HG03066 (cell line): ENCODE results near the gene REC114.
"Not testable (repeated sequence)": the region's sequence is repeated elsewhere in the genome, so short reads cannot be mapped to it uniquely, and the experiment has no call there.

Source experiments
- ATAC-seq: cut with Tn5 transposase; IDR thresholded peaks from one replicate; pipeline ENCODE4 v1.9.1; 2021; ENCODE audit warnings: low read depth; ENCODE audit not compliant: unreplicated experiment

The REC114 gene, protein sequence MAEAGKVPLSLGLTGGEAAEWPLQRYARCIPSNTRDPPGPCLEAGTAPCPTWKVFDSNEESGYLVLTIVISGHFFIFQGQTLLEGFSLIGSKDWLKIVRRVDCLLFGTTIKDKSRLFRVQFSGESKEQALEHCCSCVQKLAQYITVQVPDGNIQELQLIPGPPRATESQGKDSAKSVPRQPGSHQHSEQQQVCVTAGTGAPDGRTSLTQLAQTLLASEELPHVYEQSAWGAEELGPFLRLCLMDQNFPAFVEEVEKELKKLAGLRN

DNA sequence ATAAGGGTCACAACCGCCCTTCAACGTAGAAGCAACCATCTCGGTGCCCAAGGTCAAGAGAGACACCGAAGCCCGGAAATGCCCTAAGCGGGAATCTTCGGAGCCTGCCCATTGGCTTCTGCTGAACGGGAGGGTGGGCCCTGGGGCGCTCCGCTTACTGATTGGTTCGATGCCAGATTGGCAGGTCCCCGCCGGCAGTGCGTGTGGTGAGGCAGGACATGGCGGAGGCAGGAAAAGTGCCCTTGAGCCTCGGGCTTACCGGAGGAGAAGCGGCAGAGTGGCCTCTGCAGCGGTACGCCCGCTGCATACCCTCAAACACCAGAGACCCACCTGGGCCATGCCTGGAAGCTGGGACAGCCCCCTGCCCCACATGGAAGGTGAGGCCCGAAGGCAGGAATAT, at the start of gene REC114:
Gene REC114, plus strand, starts transcription at position 197 of the 400 bp plus-strand sequence. Its CDS starts 22 bp downstream, at position 219.
- ATAC-seq = no peak

DNA sequence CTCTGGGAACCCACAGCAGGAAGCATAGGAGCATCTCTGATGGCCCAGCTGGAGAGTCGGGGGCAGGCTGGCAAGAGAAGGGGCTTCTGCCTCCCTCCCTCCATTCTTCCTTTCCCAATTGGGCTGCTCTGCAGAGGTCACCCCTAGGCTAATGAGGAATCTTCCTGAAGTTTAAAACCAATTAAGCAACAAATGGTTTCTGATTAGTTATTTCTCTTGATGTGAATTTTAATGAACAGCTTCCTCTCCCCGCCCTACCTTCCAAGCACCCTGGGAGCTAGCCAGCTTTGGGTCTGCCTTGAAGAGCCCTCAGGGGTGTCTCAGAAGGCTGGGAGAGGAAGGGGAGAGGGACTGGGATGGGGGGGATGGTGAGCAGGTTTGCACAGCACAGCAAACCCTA, 49.6 kb upstream of the REC114 start:
- ATAC-seq = no peak

DNA sequence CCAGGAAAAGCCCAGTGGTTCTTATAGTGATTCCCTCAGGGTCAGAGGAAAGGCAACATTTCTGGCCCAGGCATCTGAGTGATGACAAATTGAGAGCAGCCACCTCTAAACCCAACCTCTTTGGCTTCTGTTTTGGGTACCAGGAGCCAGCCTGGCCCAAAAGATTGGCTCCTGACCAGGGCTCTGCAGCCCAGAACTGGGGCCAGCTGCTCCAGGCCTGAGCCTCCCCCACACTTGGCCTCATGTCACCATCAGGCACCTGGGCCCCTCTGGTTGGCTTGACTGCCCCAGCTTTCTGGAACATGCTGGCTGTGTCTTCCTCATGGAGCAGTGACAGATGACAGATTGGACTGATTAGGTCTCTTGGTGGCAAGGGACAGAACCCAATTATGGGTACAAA, 48.2 kb upstream of the REC114 start:
- no peak for ATAC-seq

DNA sequence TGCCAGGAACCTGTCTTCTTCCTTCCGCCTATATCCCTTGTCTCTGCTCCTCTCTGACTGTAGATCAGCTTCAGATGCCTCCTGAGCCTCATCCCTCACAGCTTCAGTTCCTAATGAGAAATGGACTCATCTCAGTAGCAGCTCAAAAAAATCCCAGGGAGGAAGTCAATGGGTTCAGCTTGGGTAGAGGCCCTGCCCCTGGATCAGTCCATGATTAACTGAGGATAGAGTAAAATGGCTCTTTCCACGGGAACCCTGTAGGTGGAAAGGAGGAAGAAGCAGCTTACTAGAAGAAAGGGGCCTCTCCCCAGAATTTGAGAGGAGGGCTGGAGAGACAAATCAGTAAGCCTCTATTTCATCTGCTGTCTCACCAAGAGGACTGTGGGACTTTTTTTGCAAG, 47.3 kb upstream of the REC114 start:
- no peak for ATAC-seq

DNA sequence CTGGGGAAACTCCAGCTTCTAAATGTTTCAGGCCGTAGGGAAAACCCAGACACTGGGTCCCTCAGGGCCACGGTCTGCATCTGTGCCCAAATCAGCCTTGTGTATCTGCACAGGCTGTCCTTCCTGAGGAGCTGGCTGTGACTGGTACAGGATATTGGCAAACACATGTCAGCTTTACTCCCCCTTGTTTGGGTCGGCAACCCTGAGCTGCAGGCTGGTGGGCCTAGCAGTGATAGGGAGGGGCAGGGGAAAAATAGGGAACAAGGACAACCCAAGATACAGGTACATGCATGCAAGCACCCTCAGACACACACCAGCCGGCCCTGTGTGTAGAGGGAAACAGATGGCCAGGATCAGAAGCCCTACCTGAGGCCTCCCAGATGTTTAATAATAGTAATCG, 45.5 kb upstream of the REC114 start:
- no peak for ATAC-seq

DNA sequence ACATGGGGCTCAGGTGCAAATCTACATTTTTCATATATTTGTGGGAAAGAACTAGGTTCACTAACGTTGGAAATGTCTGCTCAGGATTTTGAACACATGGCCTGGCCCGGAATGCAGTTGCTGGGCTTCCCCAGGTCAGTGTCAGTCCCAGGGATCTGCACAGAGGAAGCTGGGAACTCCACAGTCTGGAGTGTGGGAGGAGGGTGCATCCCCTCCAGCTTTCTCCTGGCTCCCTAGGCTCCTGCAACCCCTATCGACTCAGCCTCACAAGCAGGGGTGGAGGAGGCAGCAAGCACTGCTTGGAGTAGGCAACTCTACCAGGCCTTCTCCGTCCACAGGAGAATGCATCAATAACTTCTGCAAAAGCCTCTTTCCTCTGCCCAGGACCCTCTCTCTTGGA, 44.1 kb upstream of the REC114 start:
- no peak for ATAC-seq

DNA sequence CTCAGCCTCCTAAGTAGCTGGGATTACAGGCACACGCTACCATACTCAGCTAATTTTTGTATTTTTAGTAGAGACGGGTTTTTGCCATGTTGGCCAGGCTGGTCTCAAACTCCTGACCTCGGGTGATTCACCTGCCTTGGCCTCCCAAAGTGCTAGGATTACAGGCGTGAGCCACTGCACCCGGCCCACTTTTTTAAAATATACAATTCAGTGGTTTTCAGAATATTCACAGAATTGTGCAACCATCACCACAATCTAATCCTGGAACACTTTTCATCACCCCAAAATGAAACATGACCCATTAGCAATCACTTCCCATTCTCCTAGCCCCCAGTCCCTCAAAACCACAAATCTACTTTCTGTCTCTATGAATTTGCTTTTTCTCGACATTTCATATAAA, 42.7 kb upstream of the REC114 start:
- not testable (repeated sequence) for ATAC-seq

DNA sequence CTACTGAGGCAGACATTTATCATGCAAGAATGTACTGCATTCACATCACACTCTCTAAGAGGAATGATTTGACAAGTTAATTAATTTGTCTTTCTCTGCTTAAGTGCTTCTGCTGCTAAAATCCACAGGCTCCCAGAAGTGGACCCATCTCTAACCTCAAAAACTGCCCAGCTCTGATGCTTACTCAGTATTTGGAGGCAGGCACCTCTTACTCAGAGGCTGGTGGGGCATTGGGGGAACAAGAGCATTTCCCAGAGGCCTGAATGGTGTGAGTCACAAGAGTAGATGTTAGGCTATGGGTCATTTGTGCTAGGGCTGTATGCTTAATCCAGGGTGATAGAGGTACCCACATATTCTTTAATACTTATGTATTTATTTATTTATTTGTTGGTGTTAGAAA, 39.8 kb upstream of the REC114 start:
- ATAC-seq = no peak

DNA sequence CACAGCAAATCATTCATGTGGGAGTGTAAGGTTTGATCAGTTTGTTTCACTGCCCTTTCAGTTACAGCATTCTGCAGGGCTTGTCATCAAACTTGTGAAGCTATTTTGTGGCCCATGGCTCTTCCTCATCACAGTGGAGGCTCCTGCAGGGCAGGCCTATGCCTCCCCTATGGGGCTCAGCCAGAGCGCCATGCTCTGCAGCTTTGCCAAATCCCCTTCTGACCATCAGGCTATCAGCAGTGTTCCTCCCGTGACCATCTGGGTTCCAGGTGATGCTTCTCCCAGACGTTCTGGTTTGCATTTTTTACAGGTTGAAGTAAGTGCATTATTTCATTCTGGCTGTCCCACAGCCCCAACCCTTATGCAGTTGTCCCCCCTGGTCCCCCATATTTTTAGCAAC, 28.1 kb upstream of the REC114 start:
- ATAC-seq = no peak

DNA sequence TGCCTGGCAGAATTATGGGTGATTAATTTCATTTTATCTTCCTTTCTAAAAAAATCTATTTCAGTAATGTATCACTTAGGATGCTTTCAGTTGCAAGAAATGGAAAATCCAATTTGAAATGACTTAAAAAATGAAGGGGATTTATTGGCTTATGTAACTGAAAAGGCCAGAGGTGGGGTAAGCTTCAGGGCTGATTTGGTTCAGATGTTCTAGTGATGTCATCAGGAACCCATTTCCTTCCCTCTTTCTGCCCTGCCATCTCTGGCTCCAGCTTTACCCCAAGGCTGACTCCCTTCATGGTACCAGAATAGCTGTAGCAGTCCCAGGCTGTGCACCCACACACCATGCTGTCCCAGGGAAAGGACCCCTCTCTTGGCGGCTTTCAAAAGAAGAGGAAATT, 18.5 kb upstream of the REC114 start:
- ATAC-seq = no peak

DNA sequence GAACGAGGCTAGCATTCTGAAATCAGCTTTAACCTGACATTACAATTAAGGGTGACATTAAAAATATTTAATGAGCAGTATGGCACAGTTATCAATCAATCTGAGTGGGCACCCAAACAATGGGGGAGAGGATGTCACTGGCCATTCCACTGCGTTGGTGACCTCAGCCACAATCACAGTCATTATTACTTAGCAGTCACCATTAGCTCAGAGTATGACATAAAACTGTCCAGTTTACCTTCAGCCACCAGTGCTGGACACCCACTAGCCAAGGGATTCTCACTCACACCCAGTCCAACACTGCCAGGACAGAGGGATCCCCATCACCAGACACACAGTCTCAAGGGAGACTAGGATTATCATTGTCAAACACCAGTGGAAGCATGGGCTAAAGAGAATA, 17.5 kb upstream of the REC114 start:
- ATAC-seq = no peak

DNA sequence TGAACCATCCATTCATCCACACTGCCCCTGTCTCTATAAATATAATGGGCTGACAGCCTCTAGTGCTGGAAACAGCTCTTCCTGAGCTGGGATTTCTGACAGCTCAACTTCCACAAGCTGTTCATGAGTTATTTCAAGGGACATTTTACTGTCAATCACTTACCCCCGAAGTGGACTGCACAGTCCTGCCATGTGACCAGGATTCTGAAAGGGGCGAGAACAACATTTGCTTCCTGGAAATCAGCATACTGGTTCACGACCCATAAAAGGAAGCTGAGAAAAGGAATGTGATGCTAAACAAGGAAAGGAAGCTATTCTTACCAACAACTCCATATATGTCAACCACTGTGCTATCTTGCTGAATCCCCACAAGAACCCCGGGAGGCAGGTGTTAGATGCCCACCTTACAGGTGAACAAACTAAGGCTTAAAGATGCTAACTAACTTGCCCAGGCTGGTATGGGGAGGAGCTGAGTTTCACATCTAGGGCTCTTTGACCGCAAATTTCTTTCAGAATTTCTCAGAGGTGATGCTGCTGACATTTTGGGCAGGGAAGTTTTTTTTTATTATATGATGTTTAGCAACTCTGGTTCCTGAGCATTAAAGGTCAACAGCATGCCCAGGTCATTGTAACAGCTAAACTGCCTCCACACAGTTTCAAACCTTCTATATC, 16.5 kb upstream of the REC114 start:
- ATAC-seq = no peak

DNA sequence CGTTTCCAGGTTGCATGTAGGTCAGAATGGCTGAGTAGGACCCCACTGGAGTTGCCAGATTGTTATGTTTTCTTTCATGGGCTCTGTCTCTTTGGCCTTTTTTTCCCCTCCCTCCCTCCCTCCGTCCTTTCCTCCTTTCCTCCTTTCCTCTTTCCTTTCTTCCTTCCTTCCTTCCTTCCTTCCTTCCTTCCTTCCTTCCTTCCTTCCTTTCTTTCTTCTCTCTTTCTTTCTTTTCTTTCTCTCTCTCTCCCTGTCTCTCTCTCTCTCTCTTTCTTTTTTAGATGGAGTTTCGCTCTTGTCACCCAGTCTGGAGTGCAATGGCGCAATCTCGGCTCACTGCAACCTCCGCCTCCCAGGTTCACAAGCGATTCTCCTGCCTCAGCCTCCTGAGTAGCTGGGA, 11.6 kb upstream of the REC114 start:
- not testable (repeated sequence) for ATAC-seq

DNA sequence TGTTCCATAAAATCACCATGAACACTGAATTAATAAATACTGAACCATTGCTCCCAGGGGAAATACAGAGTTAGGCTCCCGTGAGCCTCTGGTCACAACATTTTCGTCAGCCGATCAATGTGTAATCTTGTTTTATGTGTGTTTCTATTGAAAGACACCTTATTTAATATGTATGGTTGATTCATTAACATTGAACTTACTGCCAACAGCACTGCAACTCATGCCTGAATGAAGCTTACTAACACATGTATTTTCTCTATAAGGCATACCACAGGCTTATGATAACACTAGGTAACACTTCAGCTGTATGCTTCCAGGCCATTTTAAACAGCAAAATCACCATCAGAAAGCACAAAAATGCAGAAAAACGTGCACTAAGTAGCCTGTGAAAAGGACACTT, 9.1 kb upstream of the REC114 start:
- ATAC-seq = no peak

DNA sequence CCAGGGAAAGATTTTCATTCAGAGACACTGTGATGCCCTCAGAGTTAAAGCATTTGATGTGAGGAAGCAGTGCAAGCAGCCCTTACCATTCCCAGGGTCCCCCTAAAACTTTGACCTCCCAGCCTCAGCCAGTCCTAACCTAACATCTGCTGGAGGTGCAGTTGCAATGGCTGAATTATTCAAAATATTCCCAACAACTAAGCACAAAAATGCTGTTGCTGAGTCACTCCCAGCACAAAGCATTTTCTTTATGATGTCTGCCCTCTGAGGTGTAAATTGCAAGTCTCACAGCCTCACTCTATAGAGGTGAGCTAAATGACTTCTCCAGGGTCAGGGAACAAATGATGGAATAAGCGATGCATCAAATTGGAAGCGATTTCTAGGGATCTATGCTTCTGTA, 6.4 kb upstream of the REC114 start:
- no peak for ATAC-seq

DNA sequence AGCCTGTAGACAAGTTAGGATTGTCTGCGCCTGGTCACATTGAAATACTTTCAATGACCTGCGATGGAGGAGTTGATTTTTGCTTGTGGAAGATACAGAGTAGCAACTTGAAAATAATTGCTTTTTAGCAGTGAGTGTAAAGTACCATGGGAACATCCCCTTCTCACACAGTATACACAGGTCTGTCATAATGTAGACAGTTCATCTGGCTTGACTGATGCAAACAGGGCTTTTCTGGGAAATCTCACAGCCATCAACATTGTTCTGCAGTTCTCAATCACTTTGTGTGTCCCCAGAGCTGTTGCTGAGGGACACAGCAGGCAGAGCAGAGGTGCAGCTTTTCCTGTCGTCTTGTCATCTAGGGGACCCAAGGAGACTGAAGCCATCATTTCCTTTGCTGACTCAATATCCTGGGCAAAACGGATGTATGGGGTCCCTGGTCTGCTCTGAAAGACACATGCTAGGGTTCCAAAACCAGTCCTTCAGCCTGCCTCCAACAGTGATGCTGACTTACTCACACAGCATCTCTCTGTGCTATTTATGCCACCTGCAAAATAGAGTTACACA, 5.3 kb upstream of the REC114 start:
- ATAC-seq = no peak

DNA sequence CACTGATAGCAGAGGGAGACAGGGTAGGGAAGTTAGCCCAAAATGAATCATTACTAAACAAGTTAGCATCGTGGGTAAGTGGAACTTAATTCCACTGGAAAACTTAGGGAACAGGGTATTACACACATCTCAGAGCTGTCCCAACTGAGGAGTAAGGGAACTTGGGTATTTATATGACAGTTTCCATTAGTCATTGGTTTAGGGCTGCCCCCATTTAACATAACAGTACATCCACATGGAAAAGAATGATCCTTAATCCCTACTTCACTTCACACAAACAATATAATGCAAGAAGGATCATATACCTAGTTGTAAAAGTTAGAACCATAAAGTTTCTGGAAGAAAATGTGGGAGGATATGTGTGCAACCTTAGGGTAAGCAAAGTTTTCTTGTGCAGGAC, 4.3 kb upstream of the REC114 start:
- ATAC-seq = no peak

DNA sequence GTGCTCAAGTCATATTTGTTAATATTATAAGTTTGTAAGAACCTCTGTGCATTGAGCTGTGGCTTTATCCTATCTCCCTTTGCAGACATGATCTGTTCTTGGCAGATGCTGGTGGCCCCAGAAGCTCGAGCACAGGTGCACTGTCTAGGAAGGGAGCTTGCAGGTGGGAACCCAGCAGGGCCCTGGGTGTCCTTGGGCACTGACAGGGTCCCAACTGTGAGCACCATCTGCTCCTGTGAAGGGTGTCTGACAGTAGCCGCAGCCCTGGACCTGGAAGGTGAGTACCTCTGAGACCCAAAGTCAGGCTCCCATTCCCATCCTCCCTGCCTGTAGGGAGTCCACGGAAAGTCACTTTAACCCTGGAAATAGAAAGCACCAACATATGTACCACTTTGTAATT, 2.4 kb upstream of the REC114 start:
- no peak for ATAC-seq

DNA sequence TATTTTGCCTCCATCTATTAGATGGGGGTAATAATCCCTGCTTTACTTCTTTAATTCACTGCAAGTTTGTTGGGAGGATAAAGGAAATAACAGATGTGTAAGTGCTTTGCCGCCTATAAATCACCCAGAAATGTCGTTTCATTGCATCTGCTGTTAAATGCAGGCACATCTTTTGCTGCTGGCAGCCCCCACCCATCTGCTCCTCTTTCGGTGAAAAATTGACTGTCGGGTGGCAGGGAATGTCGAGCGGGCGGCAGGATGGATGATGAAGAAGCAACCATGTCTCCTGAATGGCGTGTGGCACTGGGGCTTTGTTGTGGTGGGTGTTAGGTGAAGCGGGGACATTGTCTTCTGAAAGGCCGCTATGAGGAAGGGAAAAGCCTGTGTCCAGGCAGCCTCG, 543 bp upstream of the REC114 start:
- ATAC-seq = no peak

DNA sequence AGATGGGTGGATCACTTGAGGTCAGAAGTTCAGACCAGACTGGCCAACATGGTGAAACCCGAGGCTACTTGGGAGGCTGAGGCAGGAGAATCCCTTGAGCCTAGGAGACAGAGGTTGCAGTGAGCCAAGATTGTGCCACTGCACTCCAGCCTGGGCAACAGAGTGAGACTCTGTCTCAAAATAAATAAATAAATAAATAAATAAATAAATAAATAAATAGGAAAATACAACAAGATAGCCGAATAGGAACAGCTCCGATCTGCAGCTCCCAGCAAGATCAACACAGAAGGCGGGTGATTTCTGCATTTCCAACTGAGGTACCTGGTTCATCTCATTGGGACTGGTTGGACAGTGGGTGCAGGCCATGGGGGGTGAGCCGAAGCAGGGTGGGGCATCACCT, 4.5 kb downstream of the REC114 start:
- ATAC-seq = not testable (repeated sequence)

DNA sequence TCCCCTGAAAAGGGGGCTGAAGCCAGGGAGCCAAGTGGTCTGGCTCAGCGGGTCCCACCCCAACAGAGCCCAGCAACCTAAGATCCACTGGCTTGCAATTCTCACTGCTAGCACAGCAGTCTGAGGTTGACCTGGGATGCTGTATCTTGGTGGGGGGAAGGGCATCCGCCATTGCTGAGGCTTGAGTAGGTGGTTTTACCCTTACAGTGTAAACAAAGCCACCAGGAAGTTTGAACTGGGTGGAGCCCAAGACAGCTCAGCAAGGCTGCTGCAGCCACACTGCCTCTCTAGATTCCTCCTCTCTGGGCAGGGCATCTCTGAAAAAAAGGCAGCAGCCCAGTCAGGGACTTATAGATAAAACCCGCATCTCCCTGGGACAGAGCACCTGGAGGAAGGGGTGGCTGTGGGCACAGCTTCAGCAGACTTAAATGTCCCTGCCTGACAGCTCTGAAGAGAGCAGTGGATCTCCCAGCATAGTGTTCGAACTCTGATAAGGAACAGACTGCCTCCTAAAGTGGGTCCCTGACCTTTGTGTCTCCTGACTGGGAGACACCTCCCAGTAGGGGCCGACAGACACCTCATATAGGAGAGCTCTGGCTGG, 5.3 kb downstream of the REC114 start:
- not testable (repeated sequence) for ATAC-seq

DNA sequence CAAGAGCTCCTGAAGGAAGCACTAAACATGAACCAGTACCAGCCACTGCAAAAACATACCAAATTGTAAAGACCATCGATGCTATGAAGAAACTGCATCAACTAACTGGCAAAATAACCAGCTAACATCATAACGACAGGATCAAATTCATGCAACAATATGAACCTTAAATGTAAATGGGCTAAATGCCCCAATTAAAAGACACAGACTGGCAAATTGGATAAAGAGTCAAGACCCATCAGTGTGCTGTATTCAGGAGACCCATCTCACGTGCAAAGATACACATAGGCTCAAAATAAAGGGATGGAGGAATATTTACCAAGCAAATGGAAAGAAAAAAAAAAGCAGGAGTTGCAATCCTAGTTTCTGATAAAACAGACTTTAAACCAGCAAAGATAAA, 7.0 kb downstream of the REC114 start:
- not testable (repeated sequence) for ATAC-seq
